Hypothalamus (tissue), 51 donors: ENCODE measurements around the gene FLRT1.

Experiments
- DNase-seq, 51 donors: peaks; one replicate each; lab custom pipeline; 2025; lab: John Stamatoyannopoulos, UW

The FLRT1 gene

DNA sequence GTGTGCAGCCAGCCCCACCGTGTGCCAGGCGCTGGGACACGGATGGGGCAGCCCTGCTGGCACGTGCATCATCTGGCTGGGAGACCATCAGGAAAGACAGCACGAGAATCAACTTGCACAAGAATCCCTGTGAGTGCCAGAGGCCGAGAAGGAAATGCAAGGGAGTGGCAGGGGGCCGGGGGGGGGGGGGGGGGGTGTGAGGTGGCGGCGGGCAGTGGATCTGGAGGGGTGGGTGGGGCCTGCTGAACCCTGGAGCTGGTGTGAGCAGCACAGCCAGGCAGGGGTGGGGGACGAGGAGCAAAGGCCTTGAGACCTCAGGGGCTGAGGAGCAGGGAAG is 14.0 kb upstream of the FLRT1 start:
- DNase-seq, result no peak

DNA sequence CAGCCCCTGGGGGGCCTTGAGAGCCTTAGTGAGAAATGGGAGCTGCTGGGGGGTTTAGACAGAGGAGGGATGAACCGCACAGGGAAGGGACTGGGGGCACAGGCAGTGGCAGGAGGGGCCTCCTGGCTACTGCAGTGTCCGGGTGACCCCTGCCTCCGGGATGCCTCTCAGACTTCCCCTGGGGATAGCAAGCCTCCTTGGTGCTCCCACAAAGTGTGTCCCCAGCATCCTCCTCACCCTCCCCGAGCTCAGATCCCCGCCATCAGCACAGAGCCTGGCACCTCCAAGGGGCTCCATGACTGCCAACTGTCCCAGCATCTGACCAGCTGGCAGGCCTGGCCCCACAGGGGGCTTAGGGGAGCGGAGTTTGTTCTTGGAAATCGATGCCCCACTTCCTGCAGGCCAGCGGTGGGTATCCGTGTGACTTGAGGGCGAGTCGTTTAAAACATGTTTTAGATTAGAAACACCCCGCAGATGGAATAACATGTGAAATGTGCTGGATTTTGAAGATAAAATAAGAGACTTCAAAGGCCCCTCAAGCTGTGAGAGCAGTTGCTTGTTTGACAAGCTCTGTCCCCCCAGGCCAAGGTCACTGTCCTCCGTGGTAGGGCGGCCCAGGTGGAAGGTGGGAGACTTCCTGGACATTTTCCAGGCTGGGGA is 13.5 kb upstream of the FLRT1 start:
- DNase-seq, result no peak

- no peak for DNase-seq
Observed at GRCh38 chr11:64023712-64024710, 11.7 kb upstream of the FLRT1 start.

- no peak for DNase-seq
Observed at GRCh38 chr11:64025205-64025604, 10.5 kb upstream of the FLRT1 start.

- no peak for DNase-seq
Observed at GRCh38 chr11:64026575-64027205, 9.0 kb upstream of the FLRT1 start.

DNA sequence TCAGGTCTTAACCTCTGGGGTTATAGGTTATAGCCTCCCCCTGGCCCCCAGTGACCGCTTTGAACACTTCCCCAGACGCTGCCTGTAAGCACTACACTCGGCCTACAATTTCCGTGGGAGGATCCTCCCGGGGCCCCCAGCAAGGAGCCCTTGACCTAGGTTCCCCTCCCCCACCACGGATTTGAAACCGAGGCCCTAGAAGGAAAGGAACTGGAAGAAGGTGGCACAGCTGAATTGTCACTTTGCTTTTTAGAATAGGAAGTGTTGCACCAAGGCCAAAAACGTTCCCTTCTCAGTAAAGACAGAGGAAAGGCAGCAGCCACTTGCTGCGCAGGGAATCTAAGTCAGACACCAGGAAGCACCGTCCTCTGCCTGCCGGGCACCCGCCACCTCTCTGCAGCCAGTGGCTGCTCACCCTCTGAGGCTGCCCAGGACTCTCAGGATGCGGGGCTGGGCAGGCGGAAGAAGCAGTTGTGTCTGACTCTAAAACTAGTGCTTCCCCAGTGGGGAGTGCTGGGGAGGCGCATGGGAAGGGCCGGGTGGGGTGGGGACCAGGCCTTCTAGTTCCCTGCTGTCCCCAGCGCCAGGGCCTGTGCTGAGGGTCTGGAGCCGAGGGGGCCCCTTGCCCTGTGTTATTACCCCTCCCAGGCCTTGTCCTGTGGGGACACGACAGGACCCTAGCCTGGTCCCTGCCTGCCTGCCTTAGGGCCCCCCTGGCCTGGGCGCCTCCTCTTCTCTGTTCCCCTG is 7.9 kb upstream of the FLRT1 start:
- no peak for DNase-seq

DNA sequence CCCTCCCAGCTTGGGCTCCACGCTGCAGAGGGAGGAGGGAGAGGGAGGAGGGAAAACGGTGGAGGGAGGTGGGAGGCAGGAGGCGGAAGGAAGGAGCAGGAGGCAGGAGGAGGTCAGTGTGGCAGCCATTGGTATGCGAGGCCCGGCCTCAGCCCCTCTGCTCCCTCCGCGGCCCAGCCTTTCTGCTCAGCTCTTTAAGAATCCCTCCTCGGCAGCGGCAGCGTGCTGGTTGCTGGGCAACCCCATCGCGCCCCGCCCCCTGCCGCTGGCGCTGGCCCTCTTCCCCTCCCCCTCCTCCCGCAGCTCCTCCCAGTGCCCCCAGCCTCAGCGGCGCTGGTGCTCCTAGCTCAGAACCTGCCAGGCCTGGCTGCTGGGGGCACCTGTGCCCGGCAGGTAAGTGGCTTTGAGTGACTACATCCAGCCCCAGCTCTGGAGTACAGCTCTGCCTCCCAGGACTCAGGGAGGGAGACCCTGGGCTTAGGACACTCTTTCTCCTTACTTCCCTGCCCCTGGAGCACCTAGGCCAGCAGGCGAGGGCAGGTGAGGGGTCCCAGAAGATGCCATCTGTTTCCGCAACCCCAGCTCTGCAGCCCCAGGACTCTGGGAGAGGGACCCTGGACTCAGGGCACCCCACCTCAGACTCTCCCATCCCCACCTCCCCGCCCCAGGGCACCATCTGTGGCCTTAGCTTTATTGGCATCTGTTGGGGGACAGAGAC is 7.2 kb upstream of the FLRT1 start:
- peak in 23 of 51 donors; percentile 14 to 58 (median 37) for DNase-seq

- no peak for DNase-seq
Observed at GRCh38 chr11:64029773-64030172, 6.0 kb upstream of the FLRT1 start.

- no peak for DNase-seq
Observed at GRCh38 chr11:64031001-64031400, 4.7 kb upstream of the FLRT1 start.

- DNase-seq, result no peak
Observed at GRCh38 chr11:64032050-64032449, 3.7 kb upstream of the FLRT1 start.

DNA sequence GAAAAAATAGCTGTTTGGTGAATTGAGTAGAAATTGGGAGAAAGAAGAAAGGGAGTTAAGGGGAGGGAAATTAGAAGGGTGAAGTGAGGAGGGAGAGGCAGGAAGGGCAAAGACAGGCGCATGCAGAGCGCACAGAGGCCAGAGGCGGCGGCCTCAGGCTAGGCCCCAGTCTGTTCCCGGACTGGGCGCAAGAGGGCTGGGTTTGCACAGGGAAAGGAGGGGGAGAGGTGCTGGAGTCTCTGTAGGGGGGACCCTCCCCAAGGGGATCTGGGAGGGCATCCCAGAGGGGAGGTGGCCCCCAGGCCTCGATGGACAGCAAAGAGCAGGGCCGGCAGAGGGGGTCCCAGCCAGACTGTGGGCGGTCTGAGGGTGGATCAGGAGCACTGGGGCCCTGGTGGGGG is 1.3 kb upstream of the FLRT1 start:
- no peak for DNase-seq

DNA sequence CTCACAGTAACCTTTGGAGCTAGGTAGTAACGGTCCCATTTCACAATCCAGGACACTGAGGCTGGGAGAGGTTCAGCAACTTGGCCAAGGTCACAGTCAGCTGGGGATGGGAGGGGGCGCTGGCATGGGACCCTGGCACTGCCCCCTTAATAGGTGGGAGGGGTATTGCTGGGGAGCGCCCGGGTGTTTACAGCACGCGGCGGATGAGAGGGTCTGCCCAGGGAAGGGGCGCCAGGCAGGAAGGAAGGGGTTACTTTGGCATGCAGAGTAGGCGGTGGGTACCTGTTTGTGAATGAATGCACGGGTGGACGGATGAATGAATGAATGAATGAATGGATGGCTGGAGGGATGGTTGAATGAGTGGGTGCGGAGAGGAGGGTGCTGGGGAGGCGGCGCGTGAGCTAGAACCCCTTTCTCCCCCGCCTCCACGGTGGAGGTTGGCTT is 628 bp upstream of the FLRT1 start:
- DNase-seq, result no peak

DNA sequence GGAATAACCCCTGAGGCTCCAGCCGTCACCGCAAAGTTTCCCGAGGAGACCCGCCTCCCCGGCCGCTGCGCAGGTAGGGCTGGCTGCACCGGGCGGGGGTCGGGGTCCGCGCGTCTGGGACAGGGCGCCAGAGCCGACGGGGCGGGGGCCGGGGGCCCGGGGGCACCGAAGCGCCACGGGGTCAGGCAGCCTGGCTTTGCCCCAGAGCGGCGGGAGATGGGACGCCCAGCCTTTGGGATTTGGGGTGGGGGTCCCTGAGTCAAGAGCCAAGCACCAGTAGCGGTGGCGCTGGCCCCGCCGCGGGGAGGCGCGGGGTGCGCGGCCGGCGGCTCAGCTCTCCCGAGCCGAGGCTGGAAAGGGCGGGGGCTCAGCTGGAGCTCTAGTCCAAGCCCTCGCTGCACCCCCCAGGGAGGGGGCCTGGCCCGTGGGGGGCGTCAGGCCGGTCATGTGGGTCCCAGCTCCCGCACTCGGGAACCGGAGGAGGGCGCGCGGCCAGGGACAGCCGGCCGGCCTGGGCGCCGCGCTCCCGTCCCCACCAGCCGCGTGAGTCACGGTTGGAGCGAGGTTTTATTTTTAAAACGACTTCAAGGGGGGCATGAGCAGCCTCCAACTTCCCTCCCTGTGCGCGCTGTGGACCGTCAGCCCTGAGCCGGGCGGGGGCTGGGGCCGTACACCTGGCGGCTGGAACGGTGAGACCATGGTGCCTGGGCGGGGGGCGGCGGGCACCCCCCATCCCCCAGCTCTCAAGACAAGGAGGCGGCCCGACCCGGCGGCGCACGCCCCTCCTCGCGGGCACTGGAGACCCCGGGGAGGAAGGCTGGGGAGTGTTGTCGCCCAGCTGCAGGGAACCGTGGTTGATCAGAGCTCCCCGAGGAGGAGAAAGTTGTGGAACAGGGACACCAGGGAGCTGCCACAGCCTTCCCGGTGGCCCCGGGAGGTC is 626 bp downstream of the FLRT1 start:
- DNase-seq, result peak in 37 of 51 donors; percentile 21 to 73 (median 44)

- peak in 5 of 51 donors; percentile 22 to 47 (median 43) for DNase-seq
Observed at GRCh38 chr11:64037027-64037634, 1.4 kb downstream of the FLRT1 start.

- no peak for DNase-seq
Observed at GRCh38 chr11:64038500-64038899, 2.8 kb downstream of the FLRT1 start.

GRCh38 chr11:64039012-64039665 is 3.4 kb downstream of the FLRT1 start:
- no peak for DNase-seq

DNA sequence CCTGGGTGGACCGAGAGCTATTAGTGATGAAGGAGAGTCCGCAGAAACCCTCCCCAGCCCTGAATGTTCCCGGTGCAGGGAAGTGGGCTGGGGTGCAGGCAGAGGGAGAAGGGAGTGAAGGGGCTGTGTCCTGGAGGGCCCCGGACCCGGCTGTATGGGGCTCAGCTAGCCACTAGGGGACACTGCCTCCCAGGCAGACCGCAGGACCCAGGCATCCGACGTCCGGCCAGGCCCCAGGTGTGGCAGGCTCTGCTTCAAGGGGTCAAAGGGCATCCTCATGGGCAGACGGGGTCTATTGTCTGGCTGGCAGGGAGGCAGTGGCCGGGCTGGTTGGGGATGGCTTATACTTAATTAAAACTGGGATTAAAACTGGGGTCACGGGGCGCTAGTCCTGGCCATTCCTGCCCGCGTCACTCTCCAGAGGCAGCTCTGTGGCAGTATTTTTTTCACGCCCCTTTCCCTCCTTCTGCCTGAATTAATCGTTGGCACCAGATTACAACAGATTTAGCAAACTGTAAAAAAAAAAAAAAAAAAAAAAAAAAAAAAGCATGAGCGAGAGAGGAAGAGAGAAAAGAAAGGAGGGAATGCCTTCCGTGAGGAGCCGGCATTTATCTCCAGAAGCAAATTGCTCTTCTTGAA is 5.1 kb downstream of the FLRT1 start:
- peak in 40 of 51 donors; percentile 16 to 82 (median 54) for DNase-seq
